HG02588 (cell line): ENCODE data around the gene PSMB5.

Source experiments
- ATAC-seq: cut with Tn5 transposase; IDR thresholded peaks from one replicate; pipeline ENCODE4 v1.9.1; 2021; ENCODE audit warnings: mild to moderate bottlenecking, moderate library complexity; ENCODE audit not compliant: unreplicated experiment

The PSMB5 gene

GRCh38 chr14:23034498-23035302, at the start of gene PSMB5:
TSS of gene PSMB5 (minus strand) at chr14:23034900. CDS start at chr14:23034881, 19 bp downstream.
- peak; percentile 95 for ATAC-seq

- ATAC-seq = no peak
These were observed 45.8 kb upstream of the PSMB5 start for GRCh38 chr14:23080474-23080873.

GRCh38 chr14:23079716-23080115, 45.0 kb upstream of the PSMB5 start:
- no peak for ATAC-seq

GRCh38 chr14:23078692-23079116, 44.0 kb upstream of the PSMB5 start:
- no peak for ATAC-seq

- no peak for ATAC-seq
These were observed 43.3 kb upstream of the PSMB5 start for GRCh38 chr14:23077962-23078361.

GRCh38 chr14:23076785-23077408, 42.2 kb upstream of the PSMB5 start:
- no peak for ATAC-seq

GRCh38 chr14:23074906-23075305, 40.2 kb upstream of the PSMB5 start:
- ATAC-seq = no peak

- no peak for ATAC-seq
These were observed 37.3 kb upstream of the PSMB5 start for GRCh38 chr14:23071921-23072539.

- ATAC-seq = peak; percentile 93
These were observed 36.7 kb upstream of the PSMB5 start for GRCh38 chr14:23071244-23071920.

- ATAC-seq = no peak
These were observed 35.8 kb upstream of the PSMB5 start for GRCh38 chr14:23070262-23071129.

DNA sequence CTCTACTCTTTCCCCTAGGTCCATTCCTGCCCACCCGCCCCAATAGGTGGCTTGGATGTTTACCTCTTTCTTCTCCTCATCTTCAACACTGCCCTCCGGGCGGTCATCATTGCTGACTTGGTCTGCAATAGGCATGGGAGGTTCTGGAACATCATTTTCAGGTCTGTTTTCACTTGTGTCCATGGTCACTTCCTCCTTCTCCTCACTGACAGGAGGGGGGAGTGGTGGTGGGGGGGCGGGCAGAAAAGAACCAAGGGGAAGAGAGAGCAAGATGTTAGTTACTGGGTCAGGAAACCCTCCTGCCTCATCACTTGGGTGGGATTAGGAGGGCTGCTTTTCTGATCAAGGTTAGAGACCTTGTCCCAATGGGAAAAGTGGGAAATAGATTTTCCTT, 34.7 kb upstream of the PSMB5 start:
- ATAC-seq = no peak

DNA sequence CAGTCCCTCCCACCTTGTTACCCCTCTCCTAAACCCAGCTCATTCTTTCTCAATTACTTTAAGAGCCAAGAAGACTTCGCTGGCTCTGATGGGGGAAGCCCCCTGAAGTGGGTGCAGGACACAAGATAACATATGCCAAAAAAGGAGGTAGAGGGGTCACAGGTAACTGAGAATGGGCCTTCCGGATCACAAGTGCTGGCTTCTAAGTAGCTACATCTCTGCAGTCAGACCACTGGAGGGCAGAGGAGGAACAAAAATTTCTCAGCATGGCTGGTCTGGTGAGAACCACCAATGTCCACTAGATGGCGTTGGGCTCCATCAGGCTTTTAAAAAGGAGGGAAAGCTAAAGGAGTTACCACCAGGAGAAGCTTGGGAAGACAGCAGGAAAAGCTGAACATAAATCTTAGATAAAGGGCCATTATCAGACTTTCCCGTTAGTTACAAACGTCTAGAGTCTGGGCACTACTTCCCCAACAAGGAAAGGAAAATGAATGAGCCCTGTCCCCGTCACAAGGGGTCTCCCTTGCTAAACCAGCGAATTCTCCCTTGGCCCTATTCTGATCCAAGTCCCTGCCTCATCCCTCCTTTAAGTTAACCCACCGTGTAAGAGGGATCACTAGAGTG, 34.2 kb upstream of the PSMB5 start:
- ATAC-seq = no peak

DNA sequence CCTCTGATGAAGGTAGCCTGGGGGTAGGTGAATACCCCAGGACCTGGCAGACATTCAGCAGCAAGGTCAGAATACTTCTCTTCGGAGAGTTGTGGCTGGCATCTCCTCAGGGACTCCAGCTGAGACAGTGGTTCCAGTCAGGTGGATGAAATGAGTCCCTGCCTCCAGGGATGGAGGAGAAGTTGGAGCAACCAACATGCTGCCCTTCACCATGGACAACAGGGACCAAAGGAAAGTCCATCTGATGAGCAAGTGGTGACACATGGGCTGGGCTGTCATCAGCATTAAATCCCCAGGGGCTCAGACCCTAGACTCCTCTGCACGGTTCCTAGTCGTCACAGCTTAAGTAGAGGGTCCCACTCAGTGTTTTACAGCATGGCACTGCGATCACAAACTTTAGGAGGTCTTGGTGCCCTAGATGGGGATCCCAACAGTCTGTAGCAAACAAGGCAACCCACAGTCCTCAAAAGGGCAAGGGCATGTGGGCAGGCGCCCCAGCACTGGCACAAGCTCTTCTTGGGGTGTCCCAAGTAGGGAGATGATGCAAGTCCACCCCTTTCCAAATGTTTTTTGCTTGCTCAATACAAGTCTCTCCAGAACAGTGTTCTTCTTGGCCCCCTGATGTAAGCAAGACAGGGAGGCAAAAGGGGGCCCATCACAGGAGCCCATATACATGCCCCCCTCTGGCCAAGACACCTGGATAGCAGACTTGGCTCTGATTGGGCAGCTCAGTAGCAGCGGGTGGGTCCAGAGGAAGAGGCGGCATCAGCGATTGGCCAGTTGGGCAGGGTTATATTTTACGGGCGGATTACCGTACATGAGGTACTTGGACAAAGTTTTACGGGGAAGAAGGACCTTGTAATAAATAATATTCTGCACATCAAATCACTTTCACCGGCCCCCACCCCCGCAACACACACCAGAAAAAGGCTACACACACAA, 33.4 kb upstream of the PSMB5 start:
- no peak for ATAC-seq

- ATAC-seq = no peak
These were observed 32.4 kb upstream of the PSMB5 start for GRCh38 chr14:23066855-23067744.

GRCh38 chr14:23066368-23066767, 31.7 kb upstream of the PSMB5 start:
- no peak for ATAC-seq

DNA sequence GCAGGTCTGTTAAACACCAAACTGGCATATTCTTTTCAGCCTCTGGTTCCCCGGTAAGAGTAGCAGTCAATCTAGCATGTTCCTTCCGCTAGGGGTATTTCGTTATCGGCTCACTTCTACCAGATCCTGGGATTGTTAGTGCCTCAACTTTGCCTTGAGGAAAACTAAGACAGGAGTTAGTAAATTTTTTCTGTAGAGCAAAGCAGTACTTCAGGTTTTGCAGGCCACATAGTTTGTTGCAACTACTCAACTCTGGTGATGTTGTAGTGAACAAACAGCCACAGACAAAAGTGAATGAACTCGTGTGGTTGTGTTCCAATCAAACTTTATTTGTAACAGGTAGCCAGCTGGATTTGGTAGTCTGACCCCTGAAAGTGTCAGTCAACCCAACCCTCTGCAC, 28.9 kb upstream of the PSMB5 start:
- no peak for ATAC-seq

DNA sequence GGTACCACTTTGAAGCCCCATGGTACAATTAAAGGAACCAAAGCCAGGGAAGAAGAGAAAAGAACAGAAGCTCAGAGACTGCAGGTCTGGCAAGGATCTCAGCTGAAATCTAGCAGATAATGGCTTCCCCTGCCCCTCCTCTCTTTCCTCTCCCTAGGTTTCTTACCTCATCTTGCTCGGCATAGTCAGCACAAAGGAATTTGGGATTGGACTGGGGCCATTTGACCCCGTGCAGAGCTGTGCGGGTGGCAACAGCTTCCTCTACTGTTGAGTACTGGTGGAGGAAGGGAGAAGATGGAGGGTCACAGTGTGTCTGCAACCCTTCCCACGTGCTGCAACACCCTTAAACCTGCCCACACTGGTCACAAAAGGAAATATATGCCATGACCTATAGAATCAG, 27.3 kb upstream of the PSMB5 start:
- no peak for ATAC-seq
